B cell (primary cell): ENCODE measurements around the gene TENM4. TPM values are rescaled to one million over a fixed set of nuclear protein-coding genes. Genes with fewer than 3 reads are reported as not detected.

Experiments
- ATAC-seq: fragments of 200-7000 bp; cut with Tn5 transposase; one replicate; pipeline ENCODE4 v1.10.0; 2021; ENCODE audit warnings: low read depth, mild to moderate bottlenecking, moderate number of reproducible peaks, moderate library complexity
- CTCF ChIA-PET: fragments of 350-600 bp; sonication (Branson Sonifier 250); formaldehyde crosslinking; loops from one replicate; lab custom pipeline; 2021; ENCODE audit warnings: antibody characterized with exemption, inconsistent platforms; lab: Charles Lee
- POLR2A ChIA-PET: fragments of 350-600 bp; sonication (Branson Sonifier 250); formaldehyde crosslinking; loops from one replicate; lab custom pipeline; 2021; ENCODE audit warnings: antibody characterized with exemption; lab: Charles Lee
- DNase-seq: peaks from one replicate; pipeline ENCODE4 v3.0.0; 2013
- H2AFZ ChIP-seq: 2 replicates; pipeline ENCODE4 v1.6.1; 2012; ENCODE audit warnings: mild to moderate bottlenecking, low read depth, low read length; ENCODE audit not compliant: insufficient read depth, poor library complexity, severe bottlenecking
- H3K27ac ChIP-seq, 2 donors: 1 replicate in 1 of 2; 2 replicates in 1 of 2; pipeline ENCODE4 v1.5.1; 2012 to 2013; ENCODE audit warnings: low read length in 2 of 2, mild to moderate bottlenecking in 2 of 2, moderate library complexity in 1 of 2
- H3K27me3 ChIP-seq, 4 experiments: fragments of 200-600 bp in 1 of 4; sonication (generic) in 1 of 4; replicated peaks in 1 of 4; 1 replicate in 2 of 4; 2 replicates in 2 of 4; pipeline versions ENCODE4 v1.6.1 to v1.7.0; 2013 to 2016; ENCODE audit warnings: low read length in 3 of 4, mild to moderate bottlenecking in 2 of 4, mixed read lengths in 1 of 4, moderate library complexity in 1 of 4; ENCODE audit not compliant: insufficient read depth in 4 of 4, control insufficient read depth in 3 of 4; ENCODE audit errors: control extremely low read depth in 1 of 4
- H3K36me3 ChIP-seq, 2 experiments: replicated peaks in 1 of 2; 1 replicate in 1 of 2; 2 replicates in 1 of 2; pipeline versions ENCODE4 v1.6.1 to v1.7.1; 2013; ENCODE audit warnings: low read length in 1 of 2; ENCODE audit not compliant: insufficient read depth in 2 of 2, control insufficient read depth in 1 of 2; ENCODE audit errors: control extremely low read depth in 1 of 2, extremely low read depth in 1 of 2
- H3K4me1 ChIP-seq, 2 donors: fragments of 200-600 bp in 1 of 2; sonication (generic) in 1 of 2; 1 replicate in 1 of 2; 2 replicates in 1 of 2; pipeline versions ENCODE4 v1.5.1 to v1.6.1; 2013 to 2017; ENCODE audit warnings: low read length in 2 of 2; ENCODE audit not compliant: control insufficient read depth in 2 of 2, insufficient read depth in 2 of 2
- H3K4me2 ChIP-seq: replicated peaks from 2 replicates; pipeline ENCODE3; 2012; ENCODE audit warnings: mild to moderate bottlenecking, low read depth, low read length; ENCODE audit not compliant: poor library complexity, severe bottlenecking
- H3K4me3 ChIP-seq, 5 experiments: fragments of 200-600 bp in 1 of 5; sonication (generic) in 1 of 5; 1 replicate in 3 of 5; 2 replicates in 2 of 5; pipeline versions ENCODE4 v1.5.1 to v1.7.0; 2011 to 2016; ENCODE audit warnings: low read length in 4 of 5, mild to moderate bottlenecking in 4 of 5, low read depth in 2 of 5, control low read depth in 1 of 5, moderate library complexity in 1 of 5; ENCODE audit not compliant: insufficient read depth in 1 of 5; ENCODE audit errors: control extremely low read depth in 1 of 5, extremely low read depth in 1 of 5
- H3K79me2 ChIP-seq: fragments of 200-600 bp; sonication (generic); one replicate; pipeline ENCODE4 v1.6.0; 2016; ENCODE audit warnings: low read length; ENCODE audit not compliant: control insufficient read depth, insufficient read depth
- H3K9ac ChIP-seq: fragments of 200-600 bp; sonication (generic); 2 replicates; pipeline ENCODE4 v1.6.1; 2017; ENCODE audit warnings: mild to moderate bottlenecking, low read length, moderate library complexity
- H3K9me3 ChIP-seq, 3 donors: one replicate each; pipeline versions ENCODE4 v1.6.1 to v1.7.1; 2013; ENCODE audit warnings: low read length in 2 of 3; ENCODE audit not compliant: control insufficient read depth in 2 of 3, insufficient read depth in 1 of 3; ENCODE audit errors: control extremely low read depth in 1 of 3
- H4K20me1 ChIP-seq: 2 replicates; pipeline ENCODE4 v1.6.0; 2012; ENCODE audit warnings: mild to moderate bottlenecking, low read length; ENCODE audit not compliant: insufficient read depth, control insufficient read depth, poor library complexity, severe bottlenecking
- H3K27ac Mint-ChIP-seq: one replicate; pipeline ENCODE4 v1.8.0; 2021; ENCODE audit warnings: mixed read lengths
- H3K27me3 Mint-ChIP-seq: one replicate; pipeline ENCODE4 v1.8.0; 2021; ENCODE audit warnings: mixed read lengths
- H3K4me1 Mint-ChIP-seq: one replicate; pipeline ENCODE4 v1.8.0; 2021; ENCODE audit warnings: mixed read lengths
- H3K4me3 Mint-ChIP-seq: one replicate; pipeline ENCODE4 v1.8.0; 2021; ENCODE audit warnings: mixed read lengths
- H3K9me3 Mint-ChIP-seq: one replicate; pipeline ENCODE4 v1.8.0; 2022; ENCODE audit warnings: mixed read lengths; ENCODE audit not compliant: insufficient read depth
- CTCF ChIP-seq: fragments of 200-600 bp; IDR thresholded peaks from one replicate; pipeline ENCODE4 v1.8.0; 2022; ENCODE audit warnings: antibody characterized with exemption, mild to moderate bottlenecking
- EZH2 ChIP-seq: IDR thresholded peaks from 2 replicates; pipeline ENCODE4 v1.6.1; 2012; ENCODE audit warnings: borderline replicate concordance, low read depth, mild to moderate bottlenecking, moderate library complexity, low read length; ENCODE audit not compliant: insufficient read depth, poor library complexity, severe bottlenecking
- WGBS: methylation state at CpG from one replicate; pipeline ENCODE4 v1.1.5; 2013; ENCODE audit warnings: missing lambda C conversion rate; ENCODE audit not compliant: insufficient coverage; 5-methylcytosine and 5-hydroxymethylcytosine counted together
- intact Hi-C: fragments of 100-400 bp; cut with micrococcal nuclease; formaldehyde crosslinking; loops from one replicate; pipeline ENCODE4 v1.10.0; 2022
- polyA plus RNA-seq: library from polyadenylated mRNA; depleted of rRNA; stranded (reverse); fragments of >200 nt; gene quantifications from 2 replicates; pipeline ENCODE4 v1.2.3, GENCODE V29; 2012
- total RNA-seq, 2 donors: library from RNA; stranded (reverse); fragments of 120-200 nt in 1 of 2; gene quantifications; 1 replicate in 1 of 2; 2 replicates in 1 of 2; pipeline versions ENCODE4 v1.2.3 to v1.2.4, GENCODE V29; 2013 to 2022

The TENM4 gene
- total and polyA plus RNA-seq, 2 donors (not counting 1 experiment from before 2014, with no cell fraction given), result 0.09 to 5.7 TPM

- no peaks in the 10 kb centered on the region for H3K4me1 Mint-ChIP-seq
- H3K4me1 ChIP-seq, result no peaks in the 10 kb centered on the region
- DNase-seq (no peak), ATAC-seq (no peak)
- H3K27ac Mint-ChIP-seq, result no peak overlapping the region
- TF ChIP-seq CTCF (no peak), EZH2 (no peak)
- no peaks in the 10 kb centered on the region for H4K20me1 ChIP-seq
- H3K27me3 ChIP-seq, result no peaks in the 10 kb centered on the region
- H3K4me2 ChIP-seq, result no peak overlapping the region
- H3K36me3 ChIP-seq, result no peaks in the 10 kb centered on the region
- H2AFZ ChIP-seq, result no peak overlapping the region
- no peaks in the 10 kb centered on the region for H3K79me2 ChIP-seq
- CTCF ChIA-PET, result interaction anchor here (1.2 to 1.3 kb wide), 2 partner anchors 12 to 17 kb away, joined by 3 read pairs; no protein-coding TSS in a partner anchor
- no peak overlapping the region for H3K4me3 ChIP-seq
- POLR2A ChIA-PET, result no interaction called here
- no peak overlapping the region for H3K9ac ChIP-seq
- H3K27me3 Mint-ChIP-seq, result no peaks in the 10 kb centered on the region
- WGBS, result 98% methylated on average over 5 of the region's 7 CpGs
- no peak overlapping the region for H3K4me3 Mint-ChIP-seq
- intact Hi-C loops, result no loop called here
- H3K9me3 Mint-ChIP-seq, result no peaks in the 10 kb centered on the region
- H3K9me3 ChIP-seq, result no peaks in the 10 kb centered on the region
- H3K27ac ChIP-seq, result no peak overlapping the region
Measured at GRCh38 chr11:79082907-79083306, 357.9 kb downstream of the TENM4 start.

GRCh38 chr11:79082280-79082679, 358.6 kb downstream of the TENM4 start:
- Histone ChIP-seq H3K4me3 (no peak overlapping the region), H4K20me1 (no peaks in the 10 kb centered on the region), H3K4me1 (no peaks in the 10 kb centered on the region), H3K27me3 (no peaks in the 10 kb centered on the region), H3K27ac (no peak overlapping the region), H3K9ac (no peak overlapping the region), H3K79me2 (no peaks in the 10 kb centered on the region), H3K9me3 (no peaks in the 10 kb centered on the region), H3K36me3 (no peaks in the 10 kb centered on the region), H3K4me2 (no peak overlapping the region), H2AFZ (no peak overlapping the region)
- Mint-ChIP-seq H3K27ac (no peak overlapping the region), H3K27me3 (no peaks in the 10 kb centered on the region), H3K4me3 (no peak overlapping the region), H3K9me3 (no peaks in the 10 kb centered on the region), H3K4me1 (no peaks in the 10 kb centered on the region)
- CTCF ChIA-PET, result interaction anchor here (1.2 to 1.3 kb wide), 2 partner anchors 11 to 18 kb away, joined by 3 read pairs; no protein-coding TSS in a partner anchor
- no CpG with 5 or more reads among the region's 4 CpGs for WGBS
- DNase-seq (no peak), ATAC-seq (no peak)
- POLR2A ChIA-PET, result no interaction called here
- no peak for TF ChIP-seq EZH2
- no peak for TF ChIP-seq CTCF
- intact Hi-C loops, result no loop called here
